Skeletal muscle tissue (tissue), 4 donors: ENCODE data around the gene CARD18. TPM values are rescaled to one million over a fixed set of nuclear protein-coding genes. Genes with fewer than 3 reads are reported as not detected.
A peak's percentile ranks its signal among the peaks of the same experiment; 100 is the strongest.

Experiments used
- H3K27ac ChIP-seq: one replicate; pipeline ENCODE4 v1.7.0; 2013; ENCODE audit warnings: mild to moderate bottlenecking, low read depth, low read length, inconsistent platforms
- H3K27me3 ChIP-seq, 3 donors: one replicate each; pipeline ENCODE4 v1.7.0; 2013; ENCODE audit warnings: low read length in 3 of 3; ENCODE audit not compliant: control insufficient read depth in 3 of 3, insufficient read depth in 3 of 3
- H3K36me3 ChIP-seq, 3 donors: one replicate each; pipeline ENCODE4 v1.7.0; 2013; ENCODE audit warnings: low read length in 3 of 3; ENCODE audit not compliant: control insufficient read depth in 3 of 3, insufficient read depth in 3 of 3
- H3K4me1 ChIP-seq, 3 donors: one replicate each; pipeline ENCODE4 v1.7.0; 2013; ENCODE audit warnings: low read length in 3 of 3, mild to moderate bottlenecking in 3 of 3; ENCODE audit not compliant: control insufficient read depth in 3 of 3, insufficient read depth in 3 of 3
- H3K4me3 ChIP-seq, 3 donors: one replicate each; pipeline ENCODE4 v1.7.0; 2013; ENCODE audit warnings: low read length in 3 of 3
- H3K9ac ChIP-seq, 3 donors: one replicate each; pipeline ENCODE4 v1.7.0; 2013; ENCODE audit warnings: low read length in 3 of 3, mild to moderate bottlenecking in 3 of 3, moderate library complexity in 2 of 3, low read depth in 1 of 3
- H3K9me3 ChIP-seq, 3 donors: one replicate each; pipeline ENCODE4 v1.7.0; 2013; ENCODE audit warnings: low read length in 3 of 3; ENCODE audit not compliant: control insufficient read depth in 3 of 3
- total RNA-seq: library from RNA; depleted of rRNA; stranded (reverse); fragments of >200 nt; gene quantifications from one replicate; pipeline ENCODE4 v1.2.3, GENCODE V29; 2014
- donor health status: Osteomylitis.

Gene CARD18
- total RNA-seq, 1 donor from 2014 or later: not detected

DNA sequence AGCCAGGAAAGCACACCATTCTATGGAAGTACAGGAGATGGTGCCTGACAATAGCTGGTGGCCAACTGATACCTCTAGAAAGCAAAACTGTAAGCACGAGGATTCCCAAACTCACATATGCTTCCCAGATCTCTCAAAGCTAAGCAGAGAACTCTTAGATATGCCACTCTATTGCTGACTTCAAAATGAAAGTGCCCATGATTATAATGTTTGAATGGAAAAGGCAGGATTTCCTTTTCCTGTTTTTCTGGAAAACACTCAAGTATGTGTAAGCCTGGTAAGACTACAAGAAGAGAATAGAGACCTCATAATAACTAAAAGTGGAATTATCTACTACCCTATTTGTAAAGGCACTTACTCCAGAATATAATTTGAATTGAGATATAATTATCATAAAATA is 2.6 kb upstream of the CARD18 start:
- H3K27me3 ChIP-seq: no peaks in the 10 kb centered on the region
- peak overlapping the region; percentile 48 for H3K27ac ChIP-seq
- H3K9me3 ChIP-seq: no peaks in the 10 kb centered on the region
- H3K9ac ChIP-seq: no peak overlapping the region
- H3K4me3 ChIP-seq: no peak overlapping the region
- H3K36me3 ChIP-seq: no peaks in the 10 kb centered on the region
- H3K4me1 ChIP-seq: no peaks in the 10 kb centered on the region

DNA sequence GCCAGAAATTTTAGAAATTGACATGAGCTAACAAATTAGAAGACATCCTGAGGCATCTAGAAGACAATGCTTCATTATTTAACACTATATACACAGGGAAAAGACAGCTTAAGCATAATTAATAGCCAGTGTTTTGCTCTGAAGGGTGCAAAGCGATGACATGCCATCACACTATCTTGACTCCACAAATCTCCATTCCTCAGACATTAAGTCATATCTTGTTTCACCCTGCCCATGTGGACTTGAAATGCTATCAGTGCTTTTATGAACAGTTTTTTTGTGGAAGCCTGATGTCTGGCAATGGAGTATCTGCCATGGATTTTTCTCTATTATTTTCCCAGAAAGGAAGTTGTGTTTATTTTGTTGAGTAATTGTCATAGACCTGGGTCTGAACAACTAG is 2.3 kb downstream of the CARD18 start:
- Histone ChIP-seq H3K9me3 (no peaks in the 10 kb centered on the region), H3K4me1 (no peaks in the 10 kb centered on the region), H3K27ac (no peak overlapping the region), H3K36me3 (no peaks in the 10 kb centered on the region), H3K4me3 (no peak overlapping the region), H3K27me3 (no peaks in the 10 kb centered on the region), H3K9ac (no peak overlapping the region)

GRCh38 chr11:105135883-105136282 is 3.7 kb downstream of the CARD18 start:
- Histone ChIP-seq H3K27ac (no peak overlapping the region), H3K9me3 (peaks cover 0 to 2% (median 0%) of the 10 kb centered on the region in 3 donors), H3K4me3 (no peak overlapping the region)

GRCh38 chr11:105132716-105133511 is 6.7 kb downstream of the CARD18 start:
- no peaks in the 10 kb centered on the region for H3K36me3 ChIP-seq
- peaks cover 0 to 2% (median 0%) of the 10 kb centered on the region in 3 donors for H3K9me3 ChIP-seq
- H3K27ac ChIP-seq: no peak overlapping the region
- no peak overlapping the region for H3K9ac ChIP-seq
- no peaks in the 10 kb centered on the region for H3K4me1 ChIP-seq
- no peaks in the 10 kb centered on the region for H3K27me3 ChIP-seq
- no peak overlapping the region for H3K4me3 ChIP-seq

More at GRCh38 chr11:105135883-105136282, 3.7 kb downstream of the CARD18 start:
- no peaks in the 10 kb centered on the region for H3K36me3 ChIP-seq
- H3K27me3 ChIP-seq: no peaks in the 10 kb centered on the region
- H3K4me1 ChIP-seq: no peaks in the 10 kb centered on the region
- no peak overlapping the region for H3K9ac ChIP-seq

DNA sequence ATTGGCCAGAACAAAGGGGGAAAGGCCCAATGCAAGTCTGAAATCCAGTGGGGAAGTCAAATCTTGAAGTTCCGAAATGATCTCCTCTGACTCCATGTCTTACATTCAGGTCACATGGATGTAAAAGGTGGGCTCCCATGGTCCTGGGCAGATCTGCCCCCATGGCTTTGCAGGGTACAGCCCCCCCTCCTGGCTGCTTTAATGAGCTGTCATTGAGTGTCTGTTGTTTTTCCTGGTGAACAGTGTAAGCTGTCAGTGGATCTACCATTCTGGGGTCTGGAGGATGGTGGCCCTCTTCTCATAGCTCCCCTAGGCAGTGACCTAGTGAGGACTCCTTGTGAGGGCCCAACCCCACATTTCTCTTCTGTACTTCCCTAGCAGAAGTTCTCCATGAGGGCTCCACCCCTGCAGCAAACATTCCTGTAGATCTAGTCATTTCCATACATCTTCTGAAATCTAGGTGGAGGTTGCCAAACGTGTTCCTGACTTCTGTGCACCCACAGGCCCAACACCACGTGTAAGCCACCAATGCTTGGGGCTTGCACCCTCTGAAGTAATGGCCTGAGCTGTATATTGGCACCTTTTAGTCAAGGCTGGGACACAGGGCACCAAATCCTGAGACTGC is 9.3 kb downstream of the CARD18 start:
- no peaks in the 10 kb centered on the region for H3K4me1 ChIP-seq
- no peak overlapping the region for H3K27ac ChIP-seq
- H3K9me3 ChIP-seq: peaks cover 0 to 2% (median 0%) of the 10 kb centered on the region in 3 donors

GRCh38 chr11:105124756-105125155 is 14.8 kb downstream of the CARD18 start:
- Histone ChIP-seq H3K4me3 (no peak overlapping the region), H3K4me1 (no peaks in the 10 kb centered on the region), H3K9ac (no peak overlapping the region), H3K36me3 (no peaks in the 10 kb centered on the region), H3K27ac (no peak overlapping the region), H3K9me3 (no peaks in the 10 kb centered on the region), H3K27me3 (no peaks in the 10 kb centered on the region)

More for the DNA sequence above, 9.3 kb downstream of the CARD18 start:
- H3K4me3 ChIP-seq: no peak overlapping the region
- no peaks in the 10 kb centered on the region for H3K27me3 ChIP-seq
- H3K9ac ChIP-seq: no peak overlapping the region
- no peaks in the 10 kb centered on the region for H3K36me3 ChIP-seq

DNA sequence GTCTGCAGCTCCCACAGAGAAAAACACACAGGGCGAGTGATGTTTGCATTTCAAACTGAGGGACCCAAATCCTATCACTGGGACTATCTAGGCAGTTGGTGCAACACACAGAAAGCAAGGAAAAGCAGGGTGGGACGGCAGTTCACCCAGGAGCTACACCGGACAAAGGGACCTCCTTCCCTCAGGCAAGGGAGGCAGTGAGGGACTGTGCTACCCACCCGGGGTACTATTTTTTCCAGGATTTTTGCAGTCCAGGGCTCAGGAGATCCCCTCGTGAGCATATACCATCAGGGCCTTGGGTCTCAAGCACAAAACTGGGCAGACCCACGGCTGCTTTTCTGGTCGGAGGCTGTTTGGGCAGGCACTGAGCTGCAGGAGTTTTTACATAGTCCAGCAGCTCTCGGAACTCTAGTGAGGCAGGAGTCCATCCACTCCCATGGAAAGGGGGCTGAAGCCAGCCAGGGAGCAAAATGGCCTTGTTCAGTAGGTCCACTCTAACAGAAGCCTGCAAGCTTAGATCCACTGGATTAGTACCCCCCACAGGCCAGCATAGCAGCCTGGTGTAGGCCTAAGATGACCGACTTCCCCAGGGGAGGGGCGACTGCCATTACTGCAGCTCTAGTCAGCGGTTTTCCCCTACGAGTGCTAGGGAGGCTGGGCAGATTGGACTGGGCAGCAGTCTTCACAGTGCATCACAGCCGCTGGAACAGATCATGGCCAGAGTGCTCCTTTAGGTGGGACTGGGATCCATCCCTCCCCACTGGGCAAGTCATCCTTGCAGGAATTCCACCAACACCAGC is 28.2 kb downstream of the CARD18 start:
- no peaks in the 10 kb centered on the region for H3K4me1 ChIP-seq
- no peak overlapping the region for H3K27ac ChIP-seq
- H3K9me3 ChIP-seq: no peaks in the 10 kb centered on the region
- H3K27me3 ChIP-seq: no peaks in the 10 kb centered on the region
- no peak overlapping the region for H3K9ac ChIP-seq
- H3K36me3 ChIP-seq: no peaks in the 10 kb centered on the region
- no peak overlapping the region for H3K4me3 ChIP-seq

DNA sequence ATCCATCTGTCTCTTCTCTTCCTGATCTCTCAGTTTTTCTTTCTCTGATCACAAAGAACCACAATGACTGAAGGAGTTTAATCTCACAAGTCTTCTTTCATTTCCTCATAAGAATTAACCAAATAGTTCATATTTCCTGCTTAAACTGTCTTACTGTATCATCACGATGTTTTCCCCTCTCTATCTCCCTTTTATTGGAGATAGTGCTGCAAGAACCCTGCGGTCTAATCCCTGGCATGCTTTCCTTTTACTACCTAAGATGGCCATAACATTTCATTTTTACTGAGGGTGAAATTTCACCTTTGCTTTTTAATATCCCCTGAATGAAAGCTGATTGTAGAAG is 28.9 kb downstream of the CARD18 start:
- H3K4me3 ChIP-seq: no peak overlapping the region
- no peaks in the 10 kb centered on the region for H3K4me1 ChIP-seq
- H3K9ac ChIP-seq: no peak overlapping the region
- no peak overlapping the region for H3K27ac ChIP-seq
- no peaks in the 10 kb centered on the region for H3K36me3 ChIP-seq
- H3K9me3 ChIP-seq: no peaks in the 10 kb centered on the region
- no peaks in the 10 kb centered on the region for H3K27me3 ChIP-seq

- H3K4me3 ChIP-seq: peak overlapping the region in 1 of 3 donors; percentile 46
These were observed 29.5 kb downstream of the CARD18 start for GRCh38 chr11:105109855-105110687.

More at GRCh38 chr11:105109855-105110687, 29.5 kb downstream of the CARD18 start:
- Histone ChIP-seq H3K9ac (no peak overlapping the region), H3K27ac (peak overlapping the region; percentile 15), H3K9me3 (no peaks in the 10 kb centered on the region), H3K4me1 (no peaks in the 10 kb centered on the region), H3K27me3 (no peaks in the 10 kb centered on the region), H3K36me3 (no peaks in the 10 kb centered on the region)
